ENCODE data around the gene LDB3. TPM values are rescaled to one million over a fixed set of nuclear protein-coding genes. Genes with fewer than 3 reads are reported as not detected.

LDB3 gene
- total RNA-seq, 2 donors from 2014 or later = 27.9 to 29.3 TPM

DNA sequence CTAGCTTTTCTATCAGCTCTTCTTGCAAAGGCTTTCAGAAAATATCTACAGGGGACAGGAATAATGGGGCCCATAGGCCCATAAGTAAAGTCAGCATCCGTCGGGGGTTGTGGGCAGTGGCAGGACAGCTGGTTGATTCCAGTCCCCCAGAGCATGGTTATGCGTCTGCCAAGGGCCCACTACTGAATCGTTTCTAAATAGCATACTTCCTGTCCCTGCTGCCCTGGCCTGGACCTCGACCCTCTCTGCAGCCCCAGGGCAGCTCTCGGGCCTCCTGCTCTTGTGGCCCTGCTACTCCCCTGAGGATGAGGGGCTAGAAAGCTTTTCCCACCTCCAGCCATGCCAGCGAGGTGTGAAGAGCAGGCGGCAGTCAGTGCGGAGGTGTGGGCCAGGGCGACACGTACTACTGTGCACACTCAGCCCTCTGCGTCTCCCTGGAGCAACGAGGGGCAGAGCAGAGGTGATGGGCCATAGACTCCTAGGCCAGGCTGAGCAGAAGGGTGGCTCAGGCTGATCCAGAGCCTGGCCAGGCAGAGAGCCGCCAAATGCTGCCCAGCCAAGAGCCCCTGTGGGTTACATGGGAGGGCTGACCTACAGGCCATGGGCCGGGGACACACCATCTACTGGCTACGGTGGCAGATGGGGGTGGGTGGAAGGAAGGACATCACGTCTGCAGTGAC lies 18.7 kb upstream of the LDB3 start:
- DNase-seq (ENCODE audit: low spot score) = peak; percentile 62
- intact Hi-C loops (cut with DNase I) = no loop called here

DNA sequence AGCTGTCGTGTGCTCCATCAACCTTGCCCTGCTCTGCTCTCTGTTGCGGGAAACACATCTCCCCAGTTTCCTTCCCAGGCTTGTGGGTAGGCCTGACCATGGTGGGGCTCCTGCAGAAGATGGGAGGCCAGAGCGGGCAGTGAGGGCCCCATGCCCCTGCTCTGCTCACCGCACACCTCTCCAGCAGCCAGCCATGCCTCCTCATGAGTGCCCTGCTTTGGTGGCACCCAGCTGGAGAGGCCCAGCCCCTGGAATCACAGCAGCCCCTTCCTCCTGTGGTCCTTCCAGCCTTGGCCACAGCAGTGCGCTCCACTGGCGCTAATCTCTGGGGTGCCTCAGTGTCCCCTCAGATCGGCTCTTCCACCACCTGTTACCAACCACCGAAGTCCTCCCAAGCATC lies 18.2 kb upstream of the LDB3 start:
- intact Hi-C loops (cut with DNase I) = no loop called here
- peak; percentile 59 for DNase-seq (ENCODE audit: low spot score)

DNA sequence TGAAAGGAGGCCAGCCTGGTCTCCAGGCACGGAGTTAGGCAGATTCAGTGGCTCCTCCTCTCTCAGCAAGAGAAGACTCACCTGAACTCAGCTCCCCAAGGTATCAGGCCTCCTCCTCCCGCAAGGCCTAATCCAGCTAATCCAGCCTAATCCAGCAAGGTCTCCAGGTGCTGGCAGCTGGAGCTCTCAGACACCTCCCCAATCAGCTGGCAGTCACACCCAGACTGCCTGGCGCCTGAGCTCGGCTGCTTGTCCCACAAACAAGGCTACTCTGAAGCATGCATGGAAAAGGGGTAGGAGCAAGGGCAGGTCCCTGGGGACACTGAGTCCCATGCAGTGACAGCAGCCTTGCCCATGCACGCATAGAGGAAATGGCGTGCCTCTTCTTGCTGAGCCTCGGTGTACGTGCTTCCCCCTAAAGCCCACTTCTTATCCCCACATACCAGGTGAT lies 17.3 kb upstream of the LDB3 start:
- peak; percentile 58 for DNase-seq (ENCODE audit: low spot score)
- intact Hi-C loops (cut with DNase I) = no loop called here

GRCh38 chr10:86651631-86652331 lies 16.5 kb upstream of the LDB3 start:
- peak; percentile 72 for DNase-seq (ENCODE audit: low spot score)
- intact Hi-C loops (cut with DNase I) = no loop called here

DNA sequence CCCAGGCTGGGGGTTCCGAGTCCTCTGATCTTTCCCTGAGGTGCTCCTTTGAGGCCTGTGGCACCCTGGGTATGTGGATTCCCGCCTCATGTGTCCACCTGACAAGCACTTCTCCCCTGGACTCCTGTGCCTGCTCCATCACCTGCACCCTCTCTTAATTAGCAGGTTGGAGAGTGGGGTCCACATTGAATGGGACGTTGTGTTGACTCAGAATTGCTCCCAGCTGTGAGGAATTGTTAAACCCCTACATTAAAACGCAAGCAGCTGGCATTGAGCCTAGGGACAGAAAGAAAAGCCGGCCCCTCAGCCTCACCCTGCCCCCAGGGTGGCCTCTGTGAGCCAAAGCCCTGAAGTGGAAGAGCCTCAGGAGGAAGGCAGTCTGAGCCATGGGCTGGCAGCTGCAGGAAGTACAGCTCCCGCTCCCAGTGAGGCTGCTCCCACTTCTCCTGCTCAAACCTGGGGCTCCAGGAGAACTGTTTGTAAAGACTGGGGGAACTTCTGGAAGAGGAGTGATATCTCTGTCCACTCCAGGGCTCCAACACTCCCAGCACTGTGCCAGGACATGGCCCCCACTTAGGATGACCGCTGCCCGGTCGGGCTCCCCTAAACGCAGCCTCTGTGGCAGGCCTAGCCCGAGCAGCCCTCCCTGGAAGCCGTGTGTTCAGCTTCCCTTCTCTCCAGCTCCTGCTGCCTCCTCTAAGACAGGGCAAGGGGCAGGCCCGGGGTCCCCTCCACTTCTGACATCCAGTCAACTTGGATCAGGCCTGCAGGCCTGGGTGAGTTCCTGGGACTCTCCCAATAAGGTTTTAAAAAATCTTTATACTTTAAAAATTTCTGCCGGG lies 15.7 kb upstream of the LDB3 start:
- peak; percentile 52 for DNase-seq (ENCODE audit: low spot score)
- intact Hi-C loops (cut with DNase I) = no loop called here

DNA sequence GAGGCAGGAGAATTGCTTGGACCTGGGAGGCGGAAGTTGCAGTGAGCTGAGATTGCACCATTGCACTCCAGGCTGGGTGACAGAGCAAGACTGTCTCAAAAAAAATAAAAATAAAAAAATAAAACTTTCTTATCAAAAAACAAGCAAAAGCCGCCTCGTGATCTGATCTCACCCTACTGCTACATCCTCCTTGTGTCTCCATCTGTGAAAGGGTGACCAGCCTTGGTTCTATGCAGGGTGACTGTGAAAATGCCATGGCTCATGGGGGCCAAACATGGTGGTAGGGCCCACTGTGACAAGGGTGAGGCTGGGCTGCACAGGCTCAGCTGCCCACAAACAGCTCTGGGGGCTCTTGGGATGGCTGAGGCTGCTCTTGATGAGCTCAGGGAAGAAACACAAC lies 14.9 kb upstream of the LDB3 start:
- intact Hi-C loops (cut with DNase I) = no loop called here

GRCh38 chr10:86653987-86654386 lies 14.3 kb upstream of the LDB3 start:
- intact Hi-C loops (cut with DNase I) = no loop called here
- DNase-seq (ENCODE audit: low spot score) = no peak

More for the DNA sequence above, 14.9 kb upstream of the LDB3 start:
- no peak for DNase-seq (ENCODE audit: low spot score)

DNA sequence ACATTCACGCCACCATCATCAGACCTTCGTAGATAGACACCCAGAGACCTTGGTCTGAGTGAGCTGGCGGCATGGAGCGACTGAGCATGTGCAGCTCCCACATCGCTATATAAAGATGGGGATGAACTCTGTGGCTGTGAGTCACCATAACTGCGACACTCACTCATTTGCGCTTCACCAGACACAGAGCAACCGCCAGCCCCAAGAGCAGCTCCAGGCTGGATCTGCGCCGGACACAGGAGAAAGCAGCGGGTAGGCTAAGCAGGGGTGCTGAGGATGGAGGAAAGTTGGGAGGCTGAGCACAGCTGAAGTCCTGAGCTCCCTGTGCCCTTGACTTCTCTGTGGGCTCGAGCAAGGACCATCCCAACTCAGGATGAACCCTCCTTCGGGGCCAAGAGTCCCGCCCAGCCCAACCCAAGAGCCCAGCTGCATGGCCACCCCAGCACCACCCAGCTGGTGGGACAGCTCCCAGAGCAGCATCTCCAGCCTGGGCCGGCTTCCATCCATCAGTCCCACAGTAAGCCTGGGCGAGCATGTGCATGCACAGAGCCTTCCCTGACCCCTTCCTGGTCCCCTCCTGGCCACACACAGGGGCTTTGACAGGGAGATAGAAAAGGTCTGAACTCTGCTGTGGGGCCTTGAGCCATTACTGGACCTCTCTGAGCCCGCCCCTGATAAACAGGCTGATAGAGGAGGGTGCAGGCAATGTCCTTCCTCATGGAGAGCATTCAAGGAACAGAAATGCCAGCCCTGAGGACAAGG lies 13.7 kb upstream of the LDB3 start, which contains the start of gene OPN4:
TSS of gene OPN4 (plus strand) at position 137 of the 762 bp plus-strand sequence. CDS start at position 374, 237 bp downstream.
- intact Hi-C loops (cut with DNase I) = no loop called here

GRCh38 chr10:86655173-86655540 lies 13.2 kb upstream of the LDB3 start:
- intact Hi-C loops (cut with DNase I) = no loop called here
- peak; percentile 58 for DNase-seq (ENCODE audit: low spot score)

More for the DNA sequence above, 13.7 kb upstream of the LDB3 start, which contains the start of gene OPN4:
- peak; percentile 78 for DNase-seq (ENCODE audit: low spot score)

DNA sequence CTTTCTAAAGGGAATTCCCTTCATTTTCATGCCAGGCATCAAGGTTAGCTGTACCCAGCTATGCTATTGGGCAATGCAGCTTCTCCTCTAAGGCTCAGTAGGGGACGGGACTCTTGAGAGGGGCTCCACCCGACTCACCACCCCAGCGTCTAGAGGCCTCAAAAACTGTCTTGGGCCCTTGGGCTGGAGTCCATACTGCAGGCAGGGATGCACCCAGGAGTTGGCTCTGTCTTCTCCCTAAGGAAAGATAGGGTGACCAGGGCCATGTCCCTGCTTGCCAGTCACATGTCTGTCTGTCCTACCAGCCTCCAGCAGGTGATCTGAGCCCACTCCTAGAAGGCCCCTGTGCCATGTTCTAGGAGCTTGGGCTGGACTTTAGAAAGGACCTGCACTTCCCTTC lies 12.7 kb upstream of the LDB3 start:
- peak; percentile 34 for DNase-seq (ENCODE audit: low spot score)
- intact Hi-C loops (cut with DNase I) = no loop called here

DNA sequence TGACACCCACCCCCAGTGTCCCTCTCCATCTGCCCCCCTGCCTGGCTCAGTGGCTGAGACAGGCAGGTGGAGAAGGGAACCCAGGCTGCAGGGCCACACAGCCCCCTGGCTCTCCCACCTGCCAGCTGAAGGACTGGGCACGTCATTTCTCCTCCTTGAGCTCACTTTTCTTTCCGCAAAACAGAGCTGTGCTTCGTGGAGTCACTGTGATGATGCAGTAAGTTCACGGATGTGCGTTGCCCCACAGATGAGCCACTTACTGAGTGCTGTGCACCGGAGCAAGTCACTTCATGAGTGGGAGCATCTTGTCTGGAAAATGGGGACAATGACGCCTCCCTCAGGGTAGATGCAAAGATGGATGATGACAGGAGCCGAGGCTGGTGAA lies 11.3 kb upstream of the LDB3 start:
- intact Hi-C loops (cut with DNase I) = no loop called here
- no peak for DNase-seq (ENCODE audit: low spot score)

- intact Hi-C loops (cut with DNase I) = no loop called here
- peak; percentile 75 for DNase-seq (ENCODE audit: low spot score)
Observed at GRCh38 chr10:86657396-86658011, 10.8 kb upstream of the LDB3 start.

- peak; percentile 53 for DNase-seq (ENCODE audit: low spot score)
- intact Hi-C loops (cut with DNase I) = no loop called here
Observed at GRCh38 chr10:86658261-86658741, 10.0 kb upstream of the LDB3 start.

GRCh38 chr10:86658751-86659150 lies 9.6 kb upstream of the LDB3 start:
- intact Hi-C loops (cut with DNase I) = no loop called here
- DNase-seq (ENCODE audit: low spot score) = no peak

GRCh38 chr10:86659161-86659691 lies 9.1 kb upstream of the LDB3 start:
- peak; percentile 61 for DNase-seq (ENCODE audit: low spot score)
- intact Hi-C loops (cut with DNase I) = no loop called here

DNA sequence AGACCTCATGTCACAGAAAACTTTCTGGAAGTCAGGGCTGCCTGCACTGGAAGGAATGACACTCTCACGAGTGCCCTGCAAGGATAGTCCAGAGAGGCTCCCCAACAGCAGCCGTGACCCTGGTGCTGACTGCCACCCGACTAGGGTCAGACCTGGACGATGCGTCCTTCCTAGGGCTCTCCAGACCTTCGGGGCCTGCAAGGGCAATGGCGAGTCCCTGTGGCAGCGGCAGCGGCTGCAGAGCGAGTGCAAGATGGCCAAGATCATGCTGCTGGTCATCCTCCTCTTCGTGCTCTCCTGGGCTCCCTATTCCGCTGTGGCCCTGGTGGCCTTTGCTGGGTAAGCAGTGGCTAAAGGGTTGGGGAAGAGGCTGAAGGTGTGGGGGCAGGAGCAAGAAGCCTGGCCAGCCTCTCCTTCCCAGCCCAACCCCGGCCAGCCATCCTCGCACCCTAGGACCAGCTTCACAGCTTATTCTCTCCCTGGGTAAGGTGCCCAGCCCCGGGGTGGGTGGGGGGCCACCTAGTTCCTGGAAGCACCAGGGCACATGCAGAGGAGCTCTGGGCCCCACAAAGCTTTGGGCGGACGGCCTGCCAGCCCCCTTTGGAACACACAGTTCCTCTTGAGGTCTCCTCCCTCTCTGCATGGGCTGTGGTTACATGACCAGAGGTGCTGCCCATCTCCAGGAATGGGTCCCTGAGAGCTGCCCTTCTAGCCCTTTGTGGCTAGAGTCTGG lies 8.4 kb upstream of the LDB3 start:
- intact Hi-C loops (cut with DNase I) = no loop called here
- DNase-seq (ENCODE audit: low spot score) = peak; percentile 79

DNA sequence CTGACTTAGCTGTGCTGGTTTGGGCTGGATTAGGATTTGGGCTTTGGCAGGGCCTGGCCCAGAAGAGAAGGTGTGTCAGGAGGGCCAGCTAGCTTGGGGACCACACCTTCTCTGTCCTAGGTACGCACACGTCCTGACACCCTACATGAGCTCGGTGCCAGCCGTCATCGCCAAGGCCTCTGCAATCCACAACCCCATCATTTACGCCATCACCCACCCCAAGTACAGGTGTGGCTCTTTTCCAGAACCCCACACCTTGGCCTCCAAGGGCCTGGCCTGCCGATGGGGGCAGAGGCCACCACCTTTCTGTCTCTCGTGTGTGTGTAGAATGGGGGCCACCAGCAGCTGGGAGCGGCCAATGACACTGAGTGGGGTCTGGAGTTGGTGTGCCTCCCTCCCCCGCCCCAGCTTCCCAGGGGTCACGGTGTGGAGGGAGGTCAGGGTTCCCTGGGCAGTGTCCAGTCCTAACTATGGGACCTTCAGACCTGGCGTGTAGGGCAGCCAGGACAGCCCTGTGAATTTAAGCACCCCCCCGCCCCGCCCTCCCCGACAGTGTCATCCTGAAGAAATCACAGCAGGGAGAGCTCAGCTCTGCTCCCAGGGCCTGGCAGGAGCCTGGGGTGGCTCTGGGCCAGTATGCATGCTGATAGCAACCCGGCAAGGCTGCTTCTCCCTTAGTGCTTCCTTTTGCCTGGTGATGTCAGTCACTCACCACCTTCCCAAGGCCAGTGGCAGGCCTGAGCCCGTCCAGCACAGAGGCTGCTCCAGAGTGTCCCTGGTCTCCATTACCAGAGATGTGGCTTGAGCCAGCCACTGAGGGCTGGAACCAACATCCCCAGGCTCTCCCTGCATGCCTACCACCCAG lies 6.9 kb upstream of the LDB3 start:
- intact Hi-C loops (cut with DNase I) = no loop called here
- peak; percentile 81 for DNase-seq (ENCODE audit: low spot score)

All from posterior vena cava (tissue), 2 donors.